PC-9 (cell line): ENCODE measurements around the gene SULT1B1. TPM values are rescaled to one million over a fixed set of nuclear protein-coding genes. Genes with fewer than 3 reads are reported as not detected.

Experiments used
- BruUV-seq: library from RNA; stranded (reverse); fragments of 400-500 nt; replicated peaks from 2 replicates; lab custom pipeline; 2021; lab: Mats Ljungman, UMichigan
- CTCF ChIA-PET: fragments of 300-600 bp; sonication (Branson Sonifier 250); formaldehyde crosslinking; loops from one replicate; lab custom pipeline; 2022; ENCODE audit warnings: antibody characterized with exemption; lab: Charles Lee
- POLR2A ChIA-PET: fragments of 300-600 bp; sonication (Branson Sonifier 250); formaldehyde crosslinking; loops from one replicate; lab custom pipeline; 2022; ENCODE audit warnings: antibody characterized with exemption; ENCODE audit not compliant: unreplicated experiment; lab: Charles Lee
- DNase-seq, 2 experiments: peaks; one replicate each; pipeline versions ENCODE4 v3.0.0 to v3.0.0-alpha.2; 2015 to 2022; ENCODE audit warnings: mixed read lengths in 1 of 2
- H2AFZ ChIP-seq: fragments of 200-600 bp; sonication (generic); 2 replicates; pipeline ENCODE4 v1.8.1; 2017; ENCODE audit warnings: antibody characterized with exemption
- H3F3A ChIP-seq: fragments of 200-600 bp; sonication (generic); 2 replicates; pipeline ENCODE4 v1.8.1; 2017; ENCODE audit warnings: antibody characterized with exemption, mild to moderate bottlenecking, low read depth; ENCODE audit not compliant: insufficient read depth
- H3K27ac ChIP-seq: fragments of 200-600 bp; sonication (generic); 2 replicates; pipeline ENCODE4 v1.6.1; 2016; ENCODE audit warnings: mixed run types
- H3K27me3 ChIP-seq: fragments of 200-600 bp; sonication (generic); 2 replicates; pipeline ENCODE4 v1.6.1; 2016; ENCODE audit warnings: low read depth, mixed run types; ENCODE audit not compliant: insufficient read depth
- H3K36me3 ChIP-seq: fragments of 200-600 bp; sonication (generic); 2 replicates; pipeline ENCODE4 v1.6.1; 2016; ENCODE audit warnings: low read depth, mixed run types
- H3K4me1 ChIP-seq: fragments of 200-600 bp; sonication (generic); replicated peaks from 2 replicates; pipeline ENCODE4 v1.6.1; 2016; ENCODE audit warnings: mixed run types; ENCODE audit not compliant: insufficient read depth
- H3K4me2 ChIP-seq: fragments of 200-600 bp; sonication (generic); 2 replicates; pipeline ENCODE4 v1.6.1; 2017; ENCODE audit warnings: mixed run types
- H3K4me3 ChIP-seq: fragments of 200-600 bp; sonication (generic); 2 replicates; pipeline ENCODE4 v1.6.1; 2016; ENCODE audit warnings: mixed run types
- H3K79me2 ChIP-seq: fragments of 200-600 bp; sonication (generic); 2 replicates; pipeline ENCODE4 v1.6.1; 2017; ENCODE audit warnings: low read depth, mixed run types
- H3K9me2 ChIP-seq: fragments of 200-600 bp; sonication (generic); 2 replicates; pipeline ENCODE4 v1.8.1; 2017; ENCODE audit warnings: mild to moderate bottlenecking; ENCODE audit not compliant: insufficient read depth
- H3K9me3 ChIP-seq: fragments of 200-600 bp; sonication (generic); 2 replicates; pipeline ENCODE4 v1.8.1; 2016; ENCODE audit warnings: low read depth; ENCODE audit not compliant: insufficient read depth
- H4K20me1 ChIP-seq: fragments of 200-600 bp; sonication (generic); 2 replicates; pipeline ENCODE4 v1.8.1; 2017; ENCODE audit not compliant: insufficient read depth
- CTCF ChIP-seq: fragments of 200-600 bp; sonication (generic); conservative IDR thresholded peaks from 2 replicates; pipeline ENCODE4 v1.6.1; 2017; ENCODE audit warnings: mixed run types, antibody characterized with exemption, mild to moderate bottlenecking, moderate library complexity
- EZH2 ChIP-seq: fragments of 200-600 bp; sonication (generic); IDR thresholded peaks from 2 replicates; pipeline ENCODE4 v1.8.0; 2017; ENCODE audit warnings: antibody characterized with exemption, low read depth
- intact Hi-C: fragments of 100-400 bp; cut with micrococcal nuclease; formaldehyde crosslinking; loops from one replicate; pipeline ENCODE4 v1.10.0; 2022; ENCODE audit not compliant: unreplicated experiment
- total RNA-seq: library from RNA; stranded (reverse); gene quantifications from 2 replicates; pipeline ENCODE4 v1.2.3, GENCODE V29; 2021

The SULT1B1 gene
- total RNA-seq, 1 experiment from 2014 or later = 0.24 TPM

GRCh38 chr4:69743476-69744156, 16.8 kb downstream of the SULT1B1 start:
- no peak overlapping the region for H2AFZ ChIP-seq
- H3K4me1 ChIP-seq = no peaks in the 10 kb centered on the region
- intact Hi-C loops = no loop called here
- no peaks in the 10 kb centered on the region for H3K9me2 ChIP-seq
- no peaks in the 10 kb centered on the region for H3K79me2 ChIP-seq
- H3K27me3 ChIP-seq = no peaks in the 10 kb centered on the region
- H3F3A ChIP-seq = no peaks in the 10 kb centered on the region
- no peak for DNase-seq
- no peak overlapping the region for H3K4me3 ChIP-seq
- CTCF ChIA-PET = no interaction called here
- H4K20me1 ChIP-seq = no peaks in the 10 kb centered on the region
- TF ChIP-seq EZH2 = no peak
- TF ChIP-seq CTCF = no peak
- no peak overlapping the region for H3K4me2 ChIP-seq
- no peak overlapping the region for H3K27ac ChIP-seq
- H3K36me3 ChIP-seq = no peaks in the 10 kb centered on the region
- no TSS peak for BruUV-seq
- POLR2A ChIA-PET = no interaction called here
- H3K9me3 ChIP-seq = no peaks in the 10 kb centered on the region

GRCh38 chr4:69742596-69742995, 17.8 kb downstream of the SULT1B1 start:
- H3K9me2 ChIP-seq = no peaks in the 10 kb centered on the region
- TF ChIP-seq EZH2 (no peak), CTCF (no peak)
- H3F3A ChIP-seq = no peaks in the 10 kb centered on the region
- H4K20me1 ChIP-seq = no peaks in the 10 kb centered on the region
- no peaks in the 10 kb centered on the region for H3K79me2 ChIP-seq
- no peaks in the 10 kb centered on the region for H3K36me3 ChIP-seq
- no peaks in the 10 kb centered on the region for H3K9me3 ChIP-seq
- no peaks in the 10 kb centered on the region for H3K27me3 ChIP-seq
- H3K27ac ChIP-seq = no peak overlapping the region
- no peak overlapping the region for H3K4me2 ChIP-seq
- no peaks in the 10 kb centered on the region for H3K4me1 ChIP-seq
- intact Hi-C loops = no loop called here
- CTCF ChIA-PET = no interaction called here
- no TSS peak for BruUV-seq
- no peak overlapping the region for H3K4me3 ChIP-seq
- no peak for DNase-seq
- POLR2A ChIA-PET = no interaction called here
- H2AFZ ChIP-seq = no peak overlapping the region

- H2AFZ ChIP-seq = no peak overlapping the region
- no peak for TF ChIP-seq CTCF
- TF ChIP-seq EZH2 = no peak
- DNase-seq = no peak
- H4K20me1 ChIP-seq = no peaks in the 10 kb centered on the region
- no peaks in the 10 kb centered on the region for H3K36me3 ChIP-seq
- intact Hi-C loops = no loop called here
- no peaks in the 10 kb centered on the region for H3K27me3 ChIP-seq
- ChIA-PET CTCF (no interaction called here), POLR2A (no interaction called here)
- H3K4me2 ChIP-seq = no peak overlapping the region
- H3K79me2 ChIP-seq = no peaks in the 10 kb centered on the region
- H3K9me3 ChIP-seq = no peaks in the 10 kb centered on the region
- H3K27ac ChIP-seq = no peak overlapping the region
- H3F3A ChIP-seq = no peaks in the 10 kb centered on the region
- BruUV-seq = no TSS peak
- no peak overlapping the region for H3K4me3 ChIP-seq
- H3K4me1 ChIP-seq = no peaks in the 10 kb centered on the region
- no peaks in the 10 kb centered on the region for H3K9me2 ChIP-seq
These were observed 21.5 kb downstream of the SULT1B1 start for GRCh38 chr4:69738872-69739271.
